Left renal pelvis (tissue), 4 donors: ENCODE measurements around the gene NIPAL3. TPM values are rescaled to one million over a fixed set of nuclear protein-coding genes. Genes with fewer than 3 reads are reported as not detected.
"Not testable (repeated sequence)": the region's sequence is repeated elsewhere in the genome, so short reads cannot be mapped to it uniquely, and the experiment has no call there.

Experiments
- DNase-seq, 4 donors: peaks; one replicate each; pipeline ENCODE4 v3.0.0-alpha.2; 2013; ENCODE audit warnings: low read depth in 4 of 4, low spot score in 3 of 4
- polyA plus RNA-seq, 4 donors: library from polyadenylated mRNA; unstranded; fragments of 120-200 nt; gene quantifications; one replicate each; pipeline ENCODE4 v1.2.1, GENCODE V29; 2013; ENCODE audit not compliant: insufficient read length in 4 of 4

NIPAL3 gene
- polyA plus RNA-seq, 4 donors: 17.3 to 23.4 (median 21.5) TPM

DNA sequence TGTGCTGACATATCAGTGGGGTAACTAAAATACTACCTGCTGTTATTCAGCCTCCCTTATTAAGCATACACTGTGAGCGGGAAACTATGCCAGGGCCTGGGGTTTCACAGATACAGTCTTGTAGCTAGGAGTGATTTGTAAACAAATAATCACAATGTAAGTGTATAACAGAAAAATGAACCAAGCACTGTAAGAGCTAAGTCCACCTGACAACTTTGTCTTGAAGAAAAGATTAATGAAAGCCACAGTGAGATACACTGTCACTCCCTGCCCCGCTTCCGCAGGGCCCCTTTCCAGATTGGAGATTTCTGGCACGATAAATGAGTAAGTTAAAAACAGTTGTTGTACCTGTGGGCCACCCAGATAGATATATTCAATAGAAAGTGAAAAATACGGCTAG, 91.8 kb downstream of the NIPAL3 start:
- DNase-seq: no peak

DNA sequence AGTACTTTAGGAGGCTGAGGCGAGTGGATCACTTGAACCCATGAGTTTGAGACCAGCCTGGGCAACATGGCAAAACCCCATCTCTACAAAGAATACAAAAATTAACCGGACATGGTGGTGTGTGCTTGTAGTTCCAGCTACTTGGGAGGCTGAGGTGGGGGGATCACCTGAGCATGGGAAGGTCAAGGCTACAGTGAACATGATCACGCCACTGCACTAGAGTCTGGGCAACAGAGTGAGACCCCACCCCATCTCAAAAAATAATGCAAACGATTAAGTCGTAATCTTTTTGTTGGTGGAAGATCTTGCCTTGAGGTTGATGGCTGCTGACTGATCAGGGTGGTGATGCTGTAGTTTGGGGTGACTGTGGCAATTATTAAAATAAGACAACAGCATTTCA, 93.3 kb downstream of the NIPAL3 start:
- no peak for DNase-seq

DNA sequence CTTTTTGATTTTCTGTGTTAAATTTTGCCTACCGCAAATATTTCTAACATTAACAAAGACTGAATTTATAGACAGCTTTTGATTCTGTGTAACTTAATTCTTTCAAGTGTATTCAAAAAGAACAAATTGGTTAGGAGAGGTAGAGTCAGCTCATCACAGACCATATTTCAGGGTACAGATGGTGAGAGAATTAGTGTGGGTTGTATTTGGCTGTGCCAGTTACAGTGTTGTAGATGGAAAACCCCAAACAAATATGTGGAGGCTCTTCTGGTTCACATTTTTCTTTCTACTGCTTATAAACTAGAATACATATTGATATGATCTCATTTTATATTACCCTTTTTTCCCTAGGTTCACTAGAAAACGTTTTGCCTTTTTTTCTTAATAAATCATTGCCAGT, 98.1 kb downstream of the NIPAL3 start:
- DNase-seq: no peak

DNA sequence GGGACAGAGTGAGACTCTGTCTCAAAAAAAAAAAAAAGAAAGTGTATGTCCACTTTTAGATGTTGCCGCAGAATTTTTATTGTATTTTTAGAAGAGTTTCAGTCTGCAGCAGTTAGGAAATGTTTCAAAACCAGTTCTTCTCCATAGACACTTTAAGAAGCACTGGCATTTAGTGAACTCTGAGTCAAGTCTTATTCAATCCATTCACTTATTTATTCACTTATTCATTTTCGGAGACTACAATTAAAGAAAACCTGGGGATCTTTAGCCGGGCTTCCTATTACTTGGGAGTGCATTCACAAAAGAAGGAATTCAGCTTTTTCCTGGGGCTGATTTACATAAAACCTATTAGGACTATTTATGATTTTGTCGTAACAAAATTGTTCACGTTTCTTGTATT, 99.3 kb downstream of the NIPAL3 start:
- no peak for DNase-seq

DNA sequence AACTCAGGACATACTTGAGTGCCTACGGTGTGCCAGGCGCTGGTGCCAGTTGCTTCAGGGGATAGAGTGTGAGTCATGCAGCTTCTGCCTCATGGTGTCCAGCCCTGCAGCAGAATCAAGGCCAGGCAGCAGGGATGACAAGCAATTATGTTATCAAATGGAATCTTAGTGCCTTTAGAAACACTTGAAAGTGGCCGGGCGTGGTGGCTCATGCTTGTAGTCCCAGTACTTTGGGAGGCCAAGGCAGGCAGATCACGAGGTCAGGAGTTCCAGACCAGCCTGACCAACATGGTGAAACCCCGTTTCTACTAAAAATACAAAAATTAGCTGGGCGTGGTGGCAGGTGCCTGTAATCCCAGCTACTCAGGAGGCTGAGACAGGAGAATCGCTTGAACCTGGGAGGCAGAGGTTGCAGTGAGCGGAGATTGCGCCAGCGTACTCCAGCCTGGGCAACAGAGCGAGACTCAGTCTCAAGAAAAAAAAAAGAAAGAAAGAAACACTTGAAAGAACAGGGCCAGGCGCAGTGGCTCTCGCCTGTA, 100.1 kb downstream of the NIPAL3 start:
- not testable (repeated sequence) for DNase-seq

DNA sequence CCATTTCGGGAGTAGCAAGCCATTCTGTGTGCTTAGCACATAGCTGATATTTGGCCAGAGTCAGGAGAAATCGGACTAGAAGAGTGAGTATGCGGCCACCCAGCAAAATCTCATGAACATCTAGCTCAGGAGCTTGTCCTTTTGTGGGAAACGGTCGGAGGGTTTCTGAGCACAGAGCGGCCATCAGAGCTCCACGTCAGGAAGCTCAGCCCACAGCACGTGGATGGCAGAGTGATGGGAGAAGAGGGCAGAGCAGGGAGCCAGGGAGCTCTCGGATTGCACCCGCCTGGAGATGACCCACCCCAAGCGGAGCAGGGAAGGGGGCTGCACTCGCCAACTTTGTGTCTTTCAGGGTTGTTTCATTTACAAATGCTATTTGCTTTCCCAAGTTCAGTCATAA, 100.9 kb downstream of the NIPAL3 start:
- DNase-seq: no peak

DNA sequence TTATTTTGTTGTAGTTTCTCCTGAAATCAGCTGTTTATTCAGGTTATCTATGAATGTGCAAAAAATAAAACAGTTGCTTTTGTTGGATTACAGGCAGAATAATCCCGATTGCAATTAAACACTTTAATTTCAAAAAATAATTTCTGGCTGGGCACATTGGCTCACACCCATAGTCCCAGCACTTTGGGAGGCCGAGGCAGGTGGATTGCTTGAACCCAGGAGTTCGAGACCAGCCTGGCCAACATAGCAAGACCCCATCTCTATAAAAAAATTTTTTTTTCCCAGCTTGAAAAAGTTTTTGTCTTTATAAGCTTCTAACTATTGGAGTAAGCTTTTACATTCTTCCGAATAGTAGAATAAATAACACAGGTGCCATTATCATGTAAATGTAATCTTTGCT, 102.3 kb downstream of the NIPAL3 start:
- DNase-seq: no peak

DNA sequence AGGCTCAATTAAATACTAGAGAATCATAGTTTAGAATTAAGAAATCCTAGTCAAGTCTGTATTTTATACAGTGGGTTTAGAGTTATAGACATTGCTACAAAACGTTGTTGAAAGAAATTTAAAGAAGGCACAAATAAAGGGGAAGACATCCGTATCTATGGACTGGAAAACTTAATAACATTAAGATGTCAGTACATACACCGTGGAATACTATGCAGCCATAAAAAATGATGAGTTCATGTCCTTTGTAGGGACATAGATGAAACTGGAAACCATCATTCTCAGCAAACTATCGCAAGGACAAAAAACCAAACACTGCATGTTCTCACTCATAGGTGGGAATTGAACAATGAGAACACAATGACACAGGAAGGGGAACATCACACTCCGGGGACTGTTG, 104.7 kb downstream of the NIPAL3 start:
- DNase-seq: not testable (repeated sequence)

Other genes with a start within 250 kb of the NIPAL3 start
- gene IFNLR1, start 228.5 kb upstream of the NIPAL3 start, polyA plus RNA-seq: 1 to 10 TPM; 1.1 to 5.8 (median 4.6) TPM
- gene GRHL3, start 96.4 kb upstream of the NIPAL3 start, polyA plus RNA-seq: 10 to 100 TPM in 1 of 4 donors, 1 to 10 TPM in 2, under 1 TPM in 1; 0.22 to 11.7 (median 5.9) TPM
- gene STPG1, start 2.0 kb upstream of the NIPAL3 start, polyA plus RNA-seq: 10 to 100 TPM in 2 of 4 donors, 1 to 10 TPM in 2; 7.7 to 13.4 (median 11.6) TPM
- gene RCAN3, start 87.0 kb downstream of the NIPAL3 start, polyA plus RNA-seq: 10 to 100 TPM in 1 of 4 donors, 1 to 10 TPM in 3; 7.2 to 14.9 (median 9.6) TPM
- under 1 TPM; 0.08 to 0.91 (median 0.61) TPM for gene NCMAP, start 140.3 kb downstream of the NIPAL3 start, polyA plus RNA-seq
- gene SRRM1, start 227.5 kb downstream of the NIPAL3 start, polyA plus RNA-seq: 100 to 1,000 TPM; 123 to 175 (median 148) TPM